Smooth muscle cell (in vitro differentiated cells): ENCODE measurements around the gene SLC25A4. TPM values are rescaled to one million over a fixed set of nuclear protein-coding genes. Genes with fewer than 3 reads are reported as not detected.

Experiments used
- DNase-seq: peaks from one replicate; lab custom pipeline; 2025; ENCODE audit not compliant: unreplicated experiment; lab: John Stamatoyannopoulos, UW
- H2AFZ ChIP-seq: fragments of 200-600 bp; sonication (generic); 2 replicates; pipeline ENCODE4 v1.6.0; 2016; ENCODE audit warnings: antibody characterized with exemption, low read depth, mild to moderate bottlenecking
- H3F3A ChIP-seq: fragments of 200-600 bp; sonication (generic); 2 replicates; pipeline ENCODE4 v1.6.0; 2017; ENCODE audit warnings: antibody characterized with exemption, low read depth
- H3K27ac ChIP-seq: fragments of 200-600 bp; sonication (generic); 2 replicates; pipeline ENCODE4 v1.5.1; 2016; ENCODE audit warnings: low read depth, mild to moderate bottlenecking
- H3K27me3 ChIP-seq: fragments of 200-600 bp; sonication (generic); 2 replicates; pipeline ENCODE4 v1.6.1; 2016; ENCODE audit warnings: low read depth, mild to moderate bottlenecking
- H3K36me3 ChIP-seq: fragments of 200-600 bp; sonication (generic); 2 replicates; pipeline ENCODE4 v1.5.1; 2016; ENCODE audit warnings: low read depth
- H3K4me1 ChIP-seq: fragments of 200-600 bp; sonication (generic); 2 replicates; pipeline ENCODE4 v1.5.1; 2016; ENCODE audit warnings: low read depth
- H3K4me2 ChIP-seq: fragments of 200-600 bp; sonication (generic); 2 replicates; pipeline ENCODE4 v1.6.0; 2016; ENCODE audit warnings: mild to moderate bottlenecking
- H3K4me3 ChIP-seq: fragments of 200-600 bp; sonication (generic); 2 replicates; pipeline ENCODE4 v1.5.1; 2016; ENCODE audit warnings: mild to moderate bottlenecking
- H3K79me2 ChIP-seq: fragments of 200-600 bp; sonication (generic); 2 replicates; pipeline ENCODE4 v1.6.0; 2016; ENCODE audit warnings: low read depth, mild to moderate bottlenecking
- H3K9ac ChIP-seq: fragments of 200-600 bp; sonication (generic); 2 replicates; pipeline ENCODE4 v1.6.0; 2016; ENCODE audit warnings: low read depth
- H3K9me3 ChIP-seq: fragments of 200-600 bp; sonication (generic); replicated peaks from 2 replicates; pipeline ENCODE4 v1.5.1; 2016; ENCODE audit warnings: low read depth
- H4K20me1 ChIP-seq: fragments of 200-600 bp; sonication (generic); 2 replicates; pipeline ENCODE4 v1.6.0; 2016; ENCODE audit warnings: low read depth
- CTCF ChIP-seq: fragments of 200-600 bp; sonication (generic); IDR thresholded peaks from 2 replicates; pipeline ENCODE4 v1.5.1; 2017; ENCODE audit warnings: borderline replicate concordance, mild to moderate bottlenecking, antibody characterized with exemption; ENCODE audit not compliant: insufficient read depth, poor library complexity, severe bottlenecking
- WGBS: methylation state at CpG from one replicate; pipeline ENCODE4 v1.1.7; 2016; ENCODE audit warnings: low lambda C conversion rate; 5-methylcytosine and 5-hydroxymethylcytosine counted together
- polyA plus RNA-seq: library from polyadenylated mRNA; unstranded; fragments of >200 nt; fragmentation: Nextera tagmentation; extraction: Ambion mirVana; gene quantifications from 2 replicates; pipeline ENCODE4 v1.2.1, GENCODE V29; 2016
- total RNA-seq: library from RNA; depleted of rRNA; stranded (reverse); fragments of >200 nt; gene quantifications from 2 replicates; pipeline ENCODE4 v1.2.3, GENCODE V29; 2014

Gene SLC25A4
- total and polyA plus RNA-seq, 2 experiments from 2014 or later: 16.0 to 19.0 TPM

- H3K79me2 ChIP-seq: no peaks in the 10 kb centered on the region
- DNase-seq: no peak
- no peaks in the 10 kb centered on the region for H3K9me3 ChIP-seq
- 4% methylated on average over 14 of the region's 30 CpGs for WGBS
- H3K4me2 ChIP-seq: peak overlapping the region; percentile 90
- H3K4me1 ChIP-seq: peaks cover 13% of the 10 kb centered on the region
- H2AFZ ChIP-seq: no peak overlapping the region
- H3K9ac ChIP-seq: peak overlapping the region; percentile 4
- H3K27ac ChIP-seq: no peak overlapping the region
- no peaks in the 10 kb centered on the region for H3F3A ChIP-seq
- TF ChIP-seq CTCF: no peak
- no peaks in the 10 kb centered on the region for H3K36me3 ChIP-seq
- H3K4me3 ChIP-seq: peak overlapping the region; percentile 69
- no peaks in the 10 kb centered on the region for H3K27me3 ChIP-seq
- H4K20me1 ChIP-seq: no peaks in the 10 kb centered on the region
Measured at GRCh38 chr4:185143601-185143969, 519 bp downstream of the SLC25A4 start.

- no peak for DNase-seq
- Histone ChIP-seq H3K79me2 (no peaks in the 10 kb centered on the region), H3K9me3 (no peaks in the 10 kb centered on the region), H3K4me1 (peaks cover 13% of the 10 kb centered on the region), H3K27me3 (no peaks in the 10 kb centered on the region), H3K36me3 (no peaks in the 10 kb centered on the region), H3K9ac (no peak overlapping the region), H4K20me1 (no peaks in the 10 kb centered on the region), H3F3A (no peaks in the 10 kb centered on the region), H3K4me2 (no peak overlapping the region), H3K4me3 (no peak overlapping the region), H3K27ac (no peak overlapping the region), H2AFZ (no peak overlapping the region)
- 89% methylated on average over 16 of the region's 16 CpGs for WGBS
- TF ChIP-seq CTCF: no peak
Measured at GRCh38 chr4:185144601-185145240, 1.7 kb downstream of the SLC25A4 start.

GRCh38 chr4:185145572-185145971 lies 2.5 kb downstream of the SLC25A4 start:
- no peak overlapping the region for H3K9ac ChIP-seq
- H3K27ac ChIP-seq: no peak overlapping the region
- no peak for TF ChIP-seq CTCF
- H3K27me3 ChIP-seq: no peaks in the 10 kb centered on the region
- H2AFZ ChIP-seq: no peak overlapping the region
- 94% methylated on average over 13 of the region's 13 CpGs for WGBS
- no peak overlapping the region for H3K4me3 ChIP-seq
- H3K36me3 ChIP-seq: no peaks in the 10 kb centered on the region
- no peaks in the 10 kb centered on the region for H4K20me1 ChIP-seq
- DNase-seq: no peak
- no peaks in the 10 kb centered on the region for H3K9me3 ChIP-seq
- no peaks in the 10 kb centered on the region for H3K79me2 ChIP-seq
- H3F3A ChIP-seq: no peaks in the 10 kb centered on the region
- H3K4me2 ChIP-seq: no peak overlapping the region
- peaks cover 13% of the 10 kb centered on the region for H3K4me1 ChIP-seq

- H4K20me1 ChIP-seq: no peaks in the 10 kb centered on the region
- no peak overlapping the region for H3K9ac ChIP-seq
- H3K9me3 ChIP-seq: no peaks in the 10 kb centered on the region
- no peak overlapping the region for H2AFZ ChIP-seq
- H3F3A ChIP-seq: no peaks in the 10 kb centered on the region
- DNase-seq: no peak
- TF ChIP-seq CTCF: no peak
- no peaks in the 10 kb centered on the region for H3K27me3 ChIP-seq
- H3K4me2 ChIP-seq: no peak overlapping the region
- no peaks in the 10 kb centered on the region for H3K79me2 ChIP-seq
- H3K4me1 ChIP-seq: no peaks in the 10 kb centered on the region
- no peak overlapping the region for H3K27ac ChIP-seq
- 63% methylated on average over 12 of the region's 12 CpGs for WGBS
- H3K36me3 ChIP-seq: no peaks in the 10 kb centered on the region
- H3K4me3 ChIP-seq: no peak overlapping the region
Measured at GRCh38 chr4:185149392-185149791, 6.3 kb downstream of the SLC25A4 start.
